ENCODE results near the gene FSIP1. TPM values are rescaled to one million over a fixed set of nuclear protein-coding genes. Genes with fewer than 3 reads are reported as not detected.

Gene FSIP1
- total RNA-seq, 6 donors from 2014 or later, result 0.26 to 3.2 (median 0.79) TPM; not detected in 2

DNA sequence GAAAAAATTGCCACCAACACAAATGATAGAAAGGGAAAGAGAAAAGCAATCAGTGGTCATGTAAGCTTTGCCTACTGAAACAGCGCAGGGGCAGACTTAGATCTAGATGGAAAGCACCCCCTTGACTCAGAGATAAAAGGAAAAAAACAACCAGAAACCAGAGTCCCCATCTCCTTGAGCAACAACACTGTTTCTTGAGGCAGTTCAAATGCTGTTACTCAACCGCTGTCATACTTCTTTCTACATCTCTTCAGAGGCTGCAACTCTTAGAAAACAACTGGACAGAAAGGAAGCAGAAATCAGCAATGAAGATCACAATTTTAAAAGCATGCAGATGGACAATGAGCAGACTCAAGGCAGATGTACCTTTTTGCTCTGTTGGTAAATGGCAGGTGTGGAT, 36.5 kb downstream of the FSIP1 start:
- DNase-seq, result no peak
- 87 to 89% methylated on average over 2 of the region's 2 CpGs for WGBS, 2 donors
- TF ChIP-seq POLR2AphosphoS5 (IDR thresholded peaks at IDR 0.05) (no peak), EP300 (IDR thresholded peaks at IDR 0.05) (no peak), POLR2A (IDR thresholded peaks at IDR 0.05) (no peak)
- TF ChIP-seq, protein P1, sequence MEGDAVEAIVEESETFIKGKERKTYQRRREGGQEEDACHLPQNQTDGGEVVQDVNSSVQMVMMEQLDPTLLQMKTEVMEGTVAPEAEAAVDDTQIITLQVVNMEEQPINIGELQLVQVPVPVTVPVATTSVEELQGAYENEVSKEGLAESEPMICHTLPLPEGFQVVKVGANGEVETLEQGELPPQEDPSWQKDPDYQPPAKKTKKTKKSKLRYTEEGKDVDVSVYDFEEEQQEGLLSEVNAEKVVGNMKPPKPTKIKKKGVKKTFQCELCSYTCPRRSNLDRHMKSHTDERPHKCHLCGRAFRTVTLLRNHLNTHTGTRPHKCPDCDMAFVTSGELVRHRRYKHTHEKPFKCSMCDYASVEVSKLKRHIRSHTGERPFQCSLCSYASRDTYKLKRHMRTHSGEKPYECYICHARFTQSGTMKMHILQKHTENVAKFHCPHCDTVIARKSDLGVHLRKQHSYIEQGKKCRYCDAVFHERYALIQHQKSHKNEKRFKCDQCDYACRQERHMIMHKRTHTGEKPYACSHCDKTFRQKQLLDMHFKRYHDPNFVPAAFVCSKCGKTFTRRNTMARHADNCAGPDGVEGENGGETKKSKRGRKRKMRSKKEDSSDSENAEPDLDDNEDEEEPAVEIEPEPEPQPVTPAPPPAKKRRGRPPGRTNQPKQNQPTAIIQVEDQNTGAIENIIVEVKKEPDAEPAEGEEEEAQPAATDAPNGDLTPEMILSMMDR (IDR thresholded peaks at IDR 0.05), result no peak
- H3K36me3 ChIP-seq, result no peaks in the 10 kb centered on the region
- no peaks in the 10 kb centered on the region for H3K27me3 ChIP-seq
- no peak for ATAC-seq (ENCODE audit: low FRiP score in 2 of 2)
- H3K4me1 ChIP-seq, result no peaks in the 10 kb centered on the region
- H3K4me3 ChIP-seq, result no peak overlapping the region
- no peaks in the 10 kb centered on the region for H3K9me3 ChIP-seq
- H3K27ac ChIP-seq, result no peak overlapping the region

DNA sequence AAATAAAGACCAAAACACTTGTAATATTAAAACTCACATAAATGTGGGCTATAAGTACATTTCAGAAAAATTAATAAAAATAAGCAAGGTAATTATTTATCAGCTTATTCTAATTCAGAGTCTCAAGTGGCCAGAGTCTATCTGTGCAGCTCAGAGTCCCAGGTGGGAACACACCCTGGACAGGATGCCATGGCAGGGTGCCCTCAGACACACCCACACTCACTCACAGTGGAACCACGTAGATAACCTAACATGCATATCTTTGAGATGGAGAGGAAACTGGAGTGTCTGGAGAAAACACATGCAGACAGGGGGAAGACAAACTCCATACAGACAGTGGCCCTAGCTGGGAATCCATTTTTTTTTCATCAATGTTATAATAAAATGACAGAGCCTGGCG, 37.2 kb downstream of the FSIP1 start:
- no peak for TF ChIP-seq POLR2AphosphoS5 (IDR thresholded peaks at IDR 0.05)
- no peak for TF ChIP-seq POLR2A (IDR thresholded peaks at IDR 0.05)
- no peak for TF ChIP-seq EP300 (IDR thresholded peaks at IDR 0.05)
- TF ChIP-seq, protein P1 (IDR thresholded peaks at IDR 0.05), result no peak
- Histone ChIP-seq H3K4me3 (no peak overlapping the region), H3K4me1 (no peaks in the 10 kb centered on the region), H3K27ac (no peak overlapping the region), H3K27me3 (no peaks in the 10 kb centered on the region), H3K9me3 (no peaks in the 10 kb centered on the region), H3K36me3 (no peaks in the 10 kb centered on the region)
- DNase-seq (no peak), ATAC-seq (ENCODE audit: low FRiP score in 2 of 2) (no peak)
- 57 to 74% methylated on average over 2 of the region's 2 CpGs for WGBS, 2 donors

DNA sequence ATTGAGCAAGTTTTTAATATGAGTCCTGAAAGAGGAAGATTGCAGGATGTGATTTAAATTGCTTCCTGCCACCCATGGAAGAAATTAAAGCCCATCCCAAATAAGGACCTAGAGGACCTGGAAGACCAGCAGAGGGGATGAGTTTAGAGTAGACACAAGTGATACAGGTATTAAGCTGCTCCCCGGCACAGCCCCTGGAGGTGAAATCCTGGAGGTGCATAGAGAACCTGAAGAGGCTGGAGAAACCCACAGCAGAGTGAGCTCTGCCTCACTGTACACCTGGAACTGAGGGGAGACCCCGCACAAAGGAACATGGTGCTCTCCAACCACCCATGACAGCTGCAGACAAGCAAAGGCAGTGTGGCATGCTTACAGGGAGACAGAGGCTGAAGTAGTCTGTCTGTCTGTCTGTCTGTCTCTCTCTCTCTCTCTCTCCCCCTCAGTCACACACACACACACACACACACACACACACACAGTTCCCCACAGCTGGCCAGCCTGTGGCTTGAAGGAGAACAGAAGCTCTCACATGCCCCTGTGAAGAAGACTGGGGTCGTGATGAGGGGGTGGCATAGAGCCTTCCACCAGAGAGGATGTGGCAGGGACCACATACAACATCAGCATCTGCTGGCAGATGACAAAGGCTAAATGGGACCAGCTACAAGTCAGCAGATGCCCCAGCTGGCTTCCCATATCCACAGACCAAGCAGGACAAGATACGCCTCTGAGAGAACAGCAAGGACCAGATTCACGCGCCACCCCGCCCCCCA, 38.1 kb downstream of the FSIP1 start:
- ATAC-seq (ENCODE audit: low FRiP score in 2 of 2) (no peak), DNase-seq (no peak)
- Histone ChIP-seq H3K9me3 (no peaks in the 10 kb centered on the region), H3K4me1 (no peaks in the 10 kb centered on the region), H3K27ac (no peak overlapping the region), H3K4me3 (no peak overlapping the region), H3K27me3 (no peaks in the 10 kb centered on the region), H3K36me3 (no peaks in the 10 kb centered on the region)
- WGBS, 2 donors, result 89 to 92% methylated on average over 7 of the region's 7 CpGs
- TF ChIP-seq POLR2A (IDR thresholded peaks at IDR 0.05) (no peak), EP300 (IDR thresholded peaks at IDR 0.05) (no peak), POLR2AphosphoS5 (IDR thresholded peaks at IDR 0.05) (no peak)
- TF ChIP-seq, protein P1 (IDR thresholded peaks at IDR 0.05), result no peak

DNA sequence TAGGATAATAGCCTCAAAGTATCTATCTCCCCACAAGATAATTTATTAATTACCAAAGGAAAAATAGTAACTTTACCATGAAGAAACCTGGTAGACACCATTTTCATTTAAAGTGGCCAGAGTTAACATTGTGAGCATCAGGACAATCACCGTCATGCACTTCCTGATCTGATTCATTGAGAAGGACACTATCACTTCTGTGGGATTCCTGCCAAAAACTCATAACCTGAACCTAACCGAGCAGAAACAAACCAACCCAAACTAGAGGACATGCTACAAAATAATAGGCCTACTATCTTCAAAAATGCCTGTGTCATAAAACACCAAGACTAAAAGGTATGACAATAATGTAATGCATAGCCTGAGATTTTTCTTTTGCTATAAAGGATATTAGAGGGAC, 39.0 kb downstream of the FSIP1 start:
- no peak overlapping the region for H3K4me3 ChIP-seq
- H3K4me1 ChIP-seq, result no peaks in the 10 kb centered on the region
- H3K27me3 ChIP-seq, result no peaks in the 10 kb centered on the region
- H3K36me3 ChIP-seq, result no peaks in the 10 kb centered on the region
- no peak overlapping the region for H3K27ac ChIP-seq
- no peak for TF ChIP-seq EP300 (IDR thresholded peaks at IDR 0.05)
- TF ChIP-seq POLR2A (IDR thresholded peaks at IDR 0.05), result no peak
- TF ChIP-seq, protein P1 (IDR thresholded peaks at IDR 0.05), result no peak
- TF ChIP-seq POLR2AphosphoS5 (IDR thresholded peaks at IDR 0.05), result no peak
- no peak for ATAC-seq (ENCODE audit: low FRiP score in 2 of 2)
- 68 to 69% methylated on average over 2 of the region's 2 CpGs for WGBS, 2 donors
- H3K9me3 ChIP-seq, result no peaks in the 10 kb centered on the region
- DNase-seq, result no peak

DNA sequence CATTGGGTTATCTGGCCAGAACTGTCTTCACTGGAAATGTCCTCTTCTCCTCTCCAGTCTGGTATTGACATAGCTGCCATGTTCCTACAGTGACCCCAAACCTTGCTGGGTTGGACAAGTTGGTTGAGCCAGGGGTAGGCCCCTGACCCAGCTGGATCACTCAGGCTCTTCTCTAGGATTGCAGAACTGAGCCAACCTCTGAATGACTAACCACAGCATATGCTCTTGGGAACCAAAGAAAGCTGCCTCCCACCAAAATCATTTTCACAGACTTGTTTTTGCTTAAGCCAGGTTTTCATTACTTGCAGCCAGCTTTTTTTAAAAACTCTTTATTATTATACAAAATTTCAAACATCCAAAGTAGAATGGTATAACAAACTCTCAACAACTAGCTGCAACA, 41.4 kb downstream of the FSIP1 start:
- TF ChIP-seq EP300 (IDR thresholded peaks at IDR 0.05) (no peak), POLR2A (IDR thresholded peaks at IDR 0.05) (no peak), POLR2AphosphoS5 (IDR thresholded peaks at IDR 0.05) (no peak)
- TF ChIP-seq, protein P1 (IDR thresholded peaks at IDR 0.05), result no peak
- DNase-seq, result no peak

More for the DNA sequence above, 41.4 kb downstream of the FSIP1 start:
- no peaks in the 10 kb centered on the region for H3K36me3 ChIP-seq
- no peak for ATAC-seq (ENCODE audit: low FRiP score in 2 of 2)
- H3K27ac ChIP-seq, result no peak overlapping the region
- no peaks in the 10 kb centered on the region for H3K9me3 ChIP-seq
- no peak overlapping the region for H3K4me3 ChIP-seq
- no peaks in the 10 kb centered on the region for H3K27me3 ChIP-seq
- no peaks in the 10 kb centered on the region for H3K4me1 ChIP-seq

All from upper lobe of left lung (tissue), 6 donors.